Mucosa of descending colon (tissue), 3 donors: ENCODE measurements around the gene PHETA1. TPM values are rescaled to one million over a fixed set of nuclear protein-coding genes. Genes with fewer than 3 reads are reported as not detected.
A peak's percentile ranks its signal among the peaks of the same experiment; 100 is the strongest.

Experiments used
- ATAC-seq: fragments of 200-7000 bp; cut with Tn5 transposase; one replicate; pipeline ENCODE4 v1.9.1; 2020; ENCODE audit warnings: mild to moderate bottlenecking, moderate library complexity
- DNase-seq, 3 donors: peaks; one replicate each; pipeline ENCODE4 v3.0.0-alpha.2; 2020
- H3K36me3 ChIP-seq: fragments of 200-600 bp; one replicate; pipeline ENCODE4 v1.8.0; 2021; ENCODE audit warnings: low read depth, mild to moderate bottlenecking
- H3K4me1 ChIP-seq: fragments of 200-600 bp; one replicate; pipeline ENCODE4 v1.8.0; 2021; ENCODE audit warnings: low read depth, mild to moderate bottlenecking
- H3K4me3 ChIP-seq: fragments of 200-600 bp; one replicate; pipeline ENCODE4 v1.8.0; 2021; ENCODE audit warnings: mild to moderate bottlenecking
- H3K9me3 ChIP-seq: fragments of 200-600 bp; one replicate; pipeline ENCODE4 v1.8.0; 2021; ENCODE audit warnings: mild to moderate bottlenecking
- CTCF ChIP-seq: fragments of 200-600 bp; IDR thresholded peaks from one replicate; pipeline ENCODE4 v1.8.0; 2022; ENCODE audit warnings: antibody characterized with exemption, mild to moderate bottlenecking
- intact Hi-C, 2 donors: fragments of 100-400 bp; cut with DNase I in 1 of 2; cut with micrococcal nuclease in 1 of 2; formaldehyde crosslinking; loops; one replicate each; pipeline versions ENCODE4 v1.11.0 to v1.11.1; 2022; cut with DNase I, micrococcal nuclease
- total RNA-seq, 3 donors: library from RNA; stranded (reverse); fragmentation: NEBNext Ultra II Directional in 2 of 3; extraction: Animal tissue kit (Norgen Biotek cat#: 25700) in 2 of 3; gene quantifications; one replicate each; pipeline versions ENCODE4 v1.2.1 to v1.2.4, GENCODE V29; 2021 to 2023
- donor health status: DM: no; HTN: no; CAD: no; lungs with moderate emphysema.
- donor health status: DM: no; HTN: no; CAD: no.
- donor health status: DM: no; HTN: yes; CAD: no.

PHETA1 gene
- total RNA-seq, 3 donors from 2014 or later = 21.4 to 39.8 (median 23.4) TPM

- H3K9me3 ChIP-seq = no peaks in the 10 kb centered on the region
- no peak overlapping the region for H3K4me3 ChIP-seq
- H3K36me3 ChIP-seq = no peaks in the 10 kb centered on the region
- intact Hi-C loops = no loop called here
- DNase-seq = no peak
- H3K4me1 ChIP-seq = no peaks in the 10 kb centered on the region
- ATAC-seq = no peak
- no peak for TF ChIP-seq CTCF
These were observed 34.4 kb downstream of the PHETA1 start for GRCh38 chr12:111334393-111334915.

GRCh38 chr12:111330800-111331752 is 37.8 kb downstream of the PHETA1 start:
- Histone ChIP-seq H3K9me3 (no peaks in the 10 kb centered on the region), H3K4me3 (no peak overlapping the region), H3K36me3 (no peaks in the 10 kb centered on the region), H3K4me1 (no peaks in the 10 kb centered on the region)
- ATAC-seq = peak; percentile 64
- no peak for TF ChIP-seq CTCF
- intact Hi-C loops = no loop called here
- peak in 1 of 3 donors; percentile 8 for DNase-seq

- no peak for DNase-seq
- ATAC-seq = no peak
- no peaks in the 10 kb centered on the region for H3K36me3 ChIP-seq
- H3K4me1 ChIP-seq = no peaks in the 10 kb centered on the region
- no peak for TF ChIP-seq CTCF
- no peak overlapping the region for H3K4me3 ChIP-seq
- intact Hi-C loops = no loop called here
- no peaks in the 10 kb centered on the region for H3K9me3 ChIP-seq
These were observed 40.8 kb downstream of the PHETA1 start for GRCh38 chr12:111328138-111328537.

GRCh38 chr12:111327474-111327873 is 41.4 kb downstream of the PHETA1 start:
- no peak for ATAC-seq
- intact Hi-C loops = no loop called here
- no peak for DNase-seq

More at GRCh38 chr12:111327474-111327873, 41.4 kb downstream of the PHETA1 start:
- Histone ChIP-seq H3K4me1 (no peaks in the 10 kb centered on the region), H3K9me3 (no peaks in the 10 kb centered on the region), H3K36me3 (no peaks in the 10 kb centered on the region), H3K4me3 (no peak overlapping the region)
- no peak for TF ChIP-seq CTCF
